ENCODE results near the gene PTTG1IP2. TPM values are rescaled to one million over a fixed set of nuclear protein-coding genes. Genes with fewer than 3 reads are reported as not detected.

The PTTG1IP2 gene
- total RNA-seq, 1 experiment from 2014 or later: not detected

DNA sequence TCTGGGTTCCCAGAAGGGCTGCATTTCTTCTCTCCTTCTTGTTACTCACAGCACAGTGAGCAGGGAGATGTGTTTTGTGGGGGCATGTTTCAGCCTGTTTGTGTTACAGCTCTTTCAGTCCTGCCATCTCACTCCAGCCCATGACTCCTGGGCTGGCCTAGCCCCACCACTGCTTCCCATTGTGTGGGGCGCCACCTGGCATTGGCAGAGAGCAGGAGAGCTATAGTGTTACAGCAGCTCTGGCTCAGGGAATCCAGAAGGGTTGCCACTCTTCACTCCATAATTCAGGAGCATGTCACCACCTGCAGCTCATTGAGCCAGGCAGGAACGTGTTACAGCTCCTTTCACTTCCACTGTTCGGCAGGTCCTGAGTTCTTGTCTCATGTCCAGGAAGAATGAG is 36.2 kb upstream of the PTTG1IP2 start:
- H2BK12ac ChIP-seq (ENCODE audit: insufficient read length, low read depth, low read length): no peak overlapping the region
- H3K27ac Mint-ChIP-seq: no peak overlapping the region
- no peak overlapping the region for H2AFZ ChIP-seq (ENCODE audit: low read length)
- no peak overlapping the region for H3K23ac ChIP-seq (ENCODE audit: insufficient read length, low read depth, low read length)
- peaks cover 3 to 17% (median 4%) of the 10 kb centered on the region in 3 experiments; a peak in 5 of 7 replicates for H3K36me3 Mint-ChIP-seq (ENCODE audit: insufficient read depth in 1 of 3, low read depth in 3 of 3)
- peak; percentile 37 for DNase-seq
- no peak overlapping the region for H2BK5ac ChIP-seq (ENCODE audit: insufficient read length, low read length)
- no peak overlapping the region for H2BK120ac ChIP-seq (ENCODE audit: low read depth, low read length, poor library complexity, severe bottlenecking)
- no peaks in the 10 kb centered on the region for H3K79me2 ChIP-seq (ENCODE audit: insufficient read depth, low read length)
- H4K5ac ChIP-seq (ENCODE audit: insufficient read length, low read depth, low read length): no peak overlapping the region
- no peaks in the 10 kb centered on the region for H3K79me1 ChIP-seq (ENCODE audit: insufficient read depth, low read depth, low read length, poor library complexity, severe bottlenecking)
- 0 out of 2 replicates have a peak, but pooled peaks cover 1% of the 10 kb centered on the region for H3K27me3 Mint-ChIP-seq (ENCODE audit: low read depth)
- no peak overlapping the region for H3T11ph ChIP-seq (ENCODE audit: low read length)
- H3K9me3 Mint-ChIP-seq: peaks cover 22 to 28% of the 10 kb centered on the region in 2 experiments
- WGBS (ENCODE audit: extremely low coverage, insufficient read length, low lambda C conversion rate): no CpG with 5 or more reads among the region's 3 CpGs
- no peaks in the 10 kb centered on the region for H4K20me1 ChIP-seq (ENCODE audit: control insufficient read depth, insufficient read depth, insufficient read length)
- no peaks in the 10 kb centered on the region for H3K27me3 ChIP-seq (ENCODE audit: insufficient read depth, low read length)
- H3K23me2 ChIP-seq (ENCODE audit: insufficient read length, low read depth, low read length, poor library complexity, severe bottlenecking): no peaks in the 10 kb centered on the region
- H3K4me1 ChIP-seq (ENCODE audit: insufficient read depth, low read length): no peaks in the 10 kb centered on the region
- H2BK20ac ChIP-seq (ENCODE audit: low read depth, low read length, poor library complexity, severe bottlenecking): no peak overlapping the region
- no peak for TF ChIP-seq CTCF (conservative IDR thresholded peaks at IDR 0.05)
- no peak overlapping the region for H3K56ac ChIP-seq (ENCODE audit: insufficient read length, low read depth, low read length)
- H3K27ac ChIP-seq (ENCODE audit: insufficient read length, low read depth, low read length): no peak overlapping the region
- no peak overlapping the region for H2AK5ac ChIP-seq (ENCODE audit: insufficient read length, low read length)
- H3K4me1 Mint-ChIP-seq: peaks cover 0 to 8% of the 10 kb centered on the region in 2 experiments; a peak in 2 of 4 replicates
- no peak overlapping the region for H4K8ac ChIP-seq (replicated peaks; ENCODE audit: insufficient read length, low read depth, low read length)
- H3K4ac ChIP-seq (ENCODE audit: low read depth, low read length): no peak overlapping the region
- no peak overlapping the region for H3K14ac ChIP-seq (ENCODE audit: insufficient read depth, low read length)
- H3K4me2 ChIP-seq (ENCODE audit: insufficient read depth, insufficient read length, low read length): no peak overlapping the region
- H2BK15ac ChIP-seq (ENCODE audit: low read depth, low read length): no peak overlapping the region
- H4K91ac ChIP-seq (ENCODE audit: insufficient read length, low read depth, low read length): no peak overlapping the region
- no peak overlapping the region for H3K9ac ChIP-seq (ENCODE audit: extremely low read depth, insufficient read length, low read length)
- no peak overlapping the region for H3K18ac ChIP-seq (ENCODE audit: insufficient read length, low read depth, low read length)
- H3K4me3 Mint-ChIP-seq: no peak overlapping the region
- peaks cover 9% of the 10 kb centered on the region for H3K9me3 ChIP-seq (ENCODE audit: control insufficient read depth, low read depth, low read length)

All from H9 (cell line).